ENCODE measurements around the gene MMP25.

GRCh38 chr16:3028716-3029319 is 17.5 kb upstream of the MMP25 start:
- TF ChIP-seq CTCF (conservative IDR thresholded peaks at IDR 0.05; ENCODE audit: low read length): no peak
- TF ChIP-seq EZH2phosphoT487 (IDR thresholded peaks at IDR 0.05; ENCODE audit: borderline replicate concordance, low read depth, low read length): no peak

Measured in OCI-LY7 (cell line).